DMS 273 (cell line): ENCODE measurements around the gene HCFC1.

Experiments
- DNase-seq: peaks from one replicate; lab custom pipeline; 2025; ENCODE audit not compliant: unreplicated experiment; lab: John Stamatoyannopoulos, UW

The HCFC1 gene

GRCh38 chrX:153925739-153926551 is 45.7 kb downstream of the HCFC1 start, which contains the start of gene ARHGAP4:
Gene ARHGAP4 (minus strand): TSS chrX:153926264. CDS start chrX:153926202, 62 bp downstream.
- DNase-seq: peak; percentile 58

DNA sequence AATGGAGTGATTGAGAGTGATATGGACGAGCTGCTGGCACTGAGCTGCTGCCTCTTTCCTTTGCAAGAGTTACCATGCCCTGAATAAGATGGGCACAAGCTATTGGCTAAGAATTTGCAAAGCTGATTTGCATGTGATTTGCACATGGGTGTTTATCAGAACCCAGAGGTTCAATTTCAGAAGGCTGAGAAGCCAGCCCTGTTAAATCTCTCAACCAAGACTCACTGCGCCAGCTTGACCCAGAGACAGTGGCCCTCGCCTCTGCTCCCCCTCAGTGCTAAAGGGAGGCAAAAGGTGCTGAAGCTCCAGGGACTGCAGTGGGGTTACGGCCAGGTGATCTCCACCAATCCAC is 46.3 kb downstream of the HCFC1 start:
- no peak for DNase-seq

DNA sequence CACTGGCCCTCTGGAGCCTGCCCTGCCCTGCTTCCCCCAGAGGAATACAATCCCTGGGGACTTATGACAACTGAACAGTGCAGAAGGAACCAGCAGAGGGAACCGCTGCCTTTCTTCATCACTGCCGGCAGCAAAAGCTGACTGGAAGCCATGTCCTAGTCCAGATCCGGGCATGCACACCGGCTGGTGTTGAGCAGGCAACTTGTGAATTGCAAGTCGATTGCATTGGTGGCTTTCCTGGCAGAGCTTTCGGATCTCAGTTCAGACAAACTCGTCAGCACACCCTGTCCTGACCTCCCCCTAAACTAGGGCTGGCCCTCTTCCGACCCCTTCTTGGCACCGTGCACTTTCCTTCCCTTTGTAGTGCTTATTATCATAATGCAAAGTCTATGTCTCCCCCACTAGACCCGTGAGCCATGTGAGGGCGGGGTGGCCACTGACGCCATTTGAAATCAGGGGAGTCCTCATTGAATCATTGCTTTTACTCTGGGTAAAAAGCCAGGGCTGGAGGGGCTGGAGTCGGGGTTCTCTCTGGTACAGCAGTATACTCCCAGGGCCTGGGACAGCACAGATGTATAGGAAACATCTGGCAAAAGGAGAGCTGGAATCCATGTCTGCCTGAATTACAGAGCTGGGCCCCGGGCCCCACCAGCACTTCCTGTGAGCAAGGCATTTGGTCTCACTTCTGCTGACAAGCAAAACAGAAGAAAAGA is 47.3 kb downstream of the HCFC1 start:
- DNase-seq: peak; percentile 79

DNA sequence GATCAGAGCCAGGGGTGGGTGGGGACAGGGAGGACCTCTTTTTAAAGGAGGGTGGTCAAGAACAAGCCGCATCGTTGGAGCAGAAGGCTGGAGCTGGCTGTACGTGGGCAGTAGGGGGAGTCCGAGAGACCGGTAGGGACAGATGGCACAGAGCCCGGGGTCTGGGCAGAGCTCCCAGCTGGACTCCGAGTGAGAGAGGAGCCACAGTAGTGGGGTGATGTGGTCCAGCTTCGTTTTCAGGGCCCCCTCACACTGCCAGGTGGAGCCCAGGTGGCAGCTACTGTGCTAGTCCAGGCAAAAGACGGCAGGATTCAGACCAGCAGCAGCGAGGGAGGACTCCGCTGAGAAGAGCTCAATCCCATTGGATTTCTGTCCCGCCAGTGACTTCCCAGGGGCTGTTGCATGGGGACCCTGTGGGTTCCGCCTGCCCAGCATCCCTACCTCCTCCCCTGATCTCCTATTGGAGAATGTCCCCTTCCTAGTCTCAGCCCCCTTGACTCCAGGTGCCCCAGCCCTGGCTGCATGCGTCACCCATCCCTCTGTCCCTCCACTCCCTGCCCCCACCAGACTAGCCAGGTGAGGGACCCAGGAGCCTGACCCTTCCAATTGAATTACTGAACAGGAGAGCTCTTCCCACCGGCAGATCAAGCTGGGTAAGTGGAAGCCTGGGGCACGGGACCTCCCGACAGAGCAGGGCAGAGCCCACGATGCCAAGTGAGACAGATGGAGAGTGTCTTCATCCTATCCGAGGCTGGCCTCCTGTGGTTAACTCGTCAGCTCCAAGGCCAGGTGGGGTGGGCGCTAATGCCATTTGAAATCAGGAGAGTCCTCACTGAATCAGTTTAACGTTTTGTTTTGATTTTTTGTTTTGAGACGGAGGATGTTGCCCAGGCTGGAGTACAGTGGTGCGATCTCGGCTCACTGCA is 48.4 kb downstream of the HCFC1 start:
- peak; percentile 86 for DNase-seq

GRCh38 chrX:153921511-153922446 is 49.8 kb downstream of the HCFC1 start:
- DNase-seq: peak; percentile 79

- no peak for DNase-seq
Observed at GRCh38 chrX:153921070-153921469, 50.5 kb downstream of the HCFC1 start.

- DNase-seq: no peak
Observed at GRCh38 chrX:153920546-153920945, 51.1 kb downstream of the HCFC1 start.

DNA sequence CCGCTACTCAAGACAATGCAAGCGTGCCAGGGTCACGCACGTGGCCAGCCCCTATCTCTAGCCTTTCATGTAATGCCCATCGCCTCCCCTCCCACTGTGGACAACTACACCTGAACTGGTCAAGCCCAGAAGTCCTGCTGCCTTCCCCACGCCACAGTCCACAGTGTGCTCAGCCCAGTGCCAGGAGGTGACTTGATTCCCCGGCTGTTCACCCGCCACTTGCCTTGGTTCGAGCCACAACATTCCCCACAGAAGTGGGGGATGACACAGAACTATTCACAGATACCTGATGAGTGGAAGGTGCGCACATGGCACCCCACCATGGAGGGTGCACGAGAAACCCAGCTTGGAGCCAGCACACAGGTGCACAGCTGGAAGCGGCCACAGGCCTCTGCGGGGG is 52.3 kb downstream of the HCFC1 start:
- no peak for DNase-seq

DNA sequence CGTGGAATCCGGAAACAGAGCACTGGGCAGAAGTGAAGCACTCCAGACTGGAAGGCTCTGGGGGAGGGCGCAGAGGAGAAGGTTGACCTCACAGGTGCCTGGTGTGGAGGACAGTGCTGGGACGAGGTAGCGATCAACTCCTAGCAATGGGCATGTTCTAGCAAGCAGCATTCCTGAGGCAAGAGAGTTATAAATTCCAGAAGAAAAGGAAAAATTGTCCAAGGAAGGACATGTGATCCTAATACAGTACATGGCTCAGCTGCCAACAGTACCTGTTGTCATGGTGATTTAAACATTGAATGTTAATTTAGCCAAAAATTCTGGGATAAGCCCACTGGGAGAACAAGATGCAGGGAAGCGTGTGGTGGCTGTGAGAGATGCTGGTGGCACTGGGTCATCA is 53.7 kb downstream of the HCFC1 start:
- DNase-seq: no peak

- no peak for DNase-seq
Observed at GRCh38 chrX:153913701-153914100, 57.9 kb downstream of the HCFC1 start.

DNA sequence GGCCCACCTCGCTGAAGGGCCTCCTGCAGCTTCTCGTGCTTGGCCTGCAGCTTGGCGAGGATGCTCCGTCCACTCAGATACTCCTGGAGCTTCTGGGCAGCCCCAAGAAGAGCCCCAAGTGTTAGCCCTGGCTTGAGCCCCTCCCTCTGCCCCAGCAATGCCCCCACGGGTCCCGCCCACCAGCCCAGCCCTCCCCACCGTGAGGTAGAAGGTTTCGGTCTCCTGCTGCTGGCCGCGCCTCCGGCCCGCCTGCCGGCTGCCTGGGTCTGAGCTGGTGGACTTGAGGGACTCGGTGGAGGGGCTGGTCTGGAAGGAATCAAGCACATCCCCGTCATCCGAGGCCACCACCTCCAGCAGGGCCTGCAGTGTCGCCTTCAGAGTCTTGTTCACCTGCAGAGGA is 58.4 kb downstream of the HCFC1 start:
- DNase-seq: no peak

DNA sequence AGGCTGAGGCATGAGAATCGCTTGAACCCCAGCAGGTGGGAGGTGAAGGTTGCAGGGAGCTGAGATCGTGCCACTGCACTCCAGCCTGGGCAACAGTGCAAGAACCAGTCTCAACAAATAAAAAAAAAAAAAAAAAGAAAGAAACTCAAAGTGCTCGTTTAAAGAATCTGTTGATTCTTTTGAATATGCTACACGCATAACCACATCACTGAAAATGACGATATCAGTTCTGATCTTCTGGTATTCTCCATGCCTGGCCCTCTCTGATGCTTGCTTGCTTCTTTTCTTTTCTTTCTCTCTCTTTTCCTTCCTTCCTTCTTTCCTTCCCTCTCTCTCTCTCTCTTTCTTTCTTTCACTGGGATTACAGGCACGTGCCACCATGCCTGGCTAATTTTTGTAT is 59.8 kb downstream of the HCFC1 start:
- no peak for DNase-seq

- no peak for DNase-seq
Observed at GRCh38 chrX:153910446-153910845, 61.2 kb downstream of the HCFC1 start.

DNA sequence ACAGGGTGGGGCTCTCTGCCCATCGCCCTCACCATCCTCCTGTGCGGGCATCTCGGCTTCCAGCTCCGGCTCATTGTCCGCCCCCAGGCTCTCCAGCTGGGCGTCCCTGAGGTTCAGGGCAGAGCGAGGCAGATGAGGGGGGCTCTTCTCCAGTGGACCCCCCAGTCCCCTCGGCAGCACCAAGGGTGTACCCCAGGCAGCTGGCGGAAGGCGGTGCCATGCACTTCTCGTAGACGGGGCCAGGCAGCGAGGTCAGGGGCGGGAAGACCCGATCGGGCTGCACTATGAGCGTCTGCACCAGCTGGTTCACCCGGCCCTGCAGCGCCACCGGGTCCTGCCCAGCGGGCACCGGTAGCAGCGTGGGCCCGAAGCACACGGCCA is 61.6 kb downstream of the HCFC1 start:
- no peak for DNase-seq

GRCh38 chrX:153909024-153909979 is 62.3 kb downstream of the HCFC1 start:
- peak; percentile 76 for DNase-seq

GRCh38 chrX:153908219-153908860 is 63.3 kb downstream of the HCFC1 start:
- peak; percentile 86 for DNase-seq

DNA sequence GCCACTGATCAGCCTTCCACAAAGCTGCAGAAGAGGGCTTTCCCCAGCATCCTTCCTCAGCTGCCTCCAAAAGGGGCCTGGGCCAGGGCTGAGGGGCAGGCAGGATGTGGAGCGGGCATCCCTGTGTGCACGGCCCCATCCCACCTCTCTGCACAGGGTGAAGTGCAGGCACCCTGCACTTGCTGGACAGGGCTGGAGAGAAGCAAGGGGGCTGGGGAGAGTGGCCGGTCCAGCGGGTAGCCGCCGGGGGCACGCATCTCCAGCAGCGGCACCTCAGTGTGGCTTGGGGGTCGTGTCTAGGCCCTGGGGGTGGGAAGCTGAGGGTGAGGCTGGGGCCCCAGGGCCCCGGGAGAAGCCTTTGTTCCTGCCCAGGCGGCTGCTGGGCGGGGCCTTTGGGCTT is 64.2 kb downstream of the HCFC1 start:
- DNase-seq: no peak

DNA sequence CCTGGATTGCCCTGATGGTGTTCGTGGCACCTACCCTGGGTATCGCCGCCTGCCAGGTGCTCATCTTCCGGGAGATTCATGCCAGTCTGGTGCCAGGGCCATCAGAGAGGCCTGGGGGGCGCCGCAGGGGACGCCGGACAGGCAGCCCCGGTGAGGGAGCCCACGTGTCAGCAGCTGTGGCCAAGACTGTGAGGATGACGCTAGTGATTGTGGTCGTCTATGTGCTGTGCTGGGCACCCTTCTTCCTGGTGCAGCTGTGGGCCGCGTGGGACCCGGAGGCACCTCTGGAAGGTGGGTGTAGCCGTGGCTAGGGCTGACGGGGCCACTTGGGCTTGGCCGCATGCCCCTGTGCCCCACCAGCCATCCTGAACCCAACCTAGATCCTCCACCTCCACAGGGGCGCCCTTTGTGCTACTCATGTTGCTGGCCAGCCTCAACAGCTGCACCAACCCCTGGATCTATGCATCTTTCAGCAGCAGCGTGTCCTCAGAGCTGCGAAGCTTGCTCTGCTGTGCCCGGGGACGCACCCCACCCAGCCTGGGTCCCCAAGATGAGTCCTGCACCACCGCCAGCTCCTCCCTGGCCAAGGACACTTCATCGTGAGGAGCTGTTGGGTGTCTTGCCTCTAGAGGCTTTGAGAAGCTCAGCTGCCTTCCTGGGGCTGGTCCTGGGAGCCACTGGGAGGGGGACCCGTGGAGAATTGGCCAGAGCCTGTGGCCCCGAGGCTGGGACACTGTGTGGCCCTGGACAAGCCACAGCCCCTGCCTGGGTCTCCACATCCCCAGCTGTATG is 65.3 kb downstream of the HCFC1 start:
- no peak for DNase-seq
